Measurements from ENCODE around the gene DDX3X.

GRCh38 chrX:41344053-41344452 lies 10.1 kb downstream of the DDX3X start:
- TF ChIP-seq, protein P1, sequence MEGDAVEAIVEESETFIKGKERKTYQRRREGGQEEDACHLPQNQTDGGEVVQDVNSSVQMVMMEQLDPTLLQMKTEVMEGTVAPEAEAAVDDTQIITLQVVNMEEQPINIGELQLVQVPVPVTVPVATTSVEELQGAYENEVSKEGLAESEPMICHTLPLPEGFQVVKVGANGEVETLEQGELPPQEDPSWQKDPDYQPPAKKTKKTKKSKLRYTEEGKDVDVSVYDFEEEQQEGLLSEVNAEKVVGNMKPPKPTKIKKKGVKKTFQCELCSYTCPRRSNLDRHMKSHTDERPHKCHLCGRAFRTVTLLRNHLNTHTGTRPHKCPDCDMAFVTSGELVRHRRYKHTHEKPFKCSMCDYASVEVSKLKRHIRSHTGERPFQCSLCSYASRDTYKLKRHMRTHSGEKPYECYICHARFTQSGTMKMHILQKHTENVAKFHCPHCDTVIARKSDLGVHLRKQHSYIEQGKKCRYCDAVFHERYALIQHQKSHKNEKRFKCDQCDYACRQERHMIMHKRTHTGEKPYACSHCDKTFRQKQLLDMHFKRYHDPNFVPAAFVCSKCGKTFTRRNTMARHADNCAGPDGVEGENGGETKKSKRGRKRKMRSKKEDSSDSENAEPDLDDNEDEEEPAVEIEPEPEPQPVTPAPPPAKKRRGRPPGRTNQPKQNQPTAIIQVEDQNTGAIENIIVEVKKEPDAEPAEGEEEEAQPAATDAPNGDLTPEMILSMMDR (IDR thresholded peaks at IDR 0.05) = no peak
- no peak for TF ChIP-seq EZH2 (IDR thresholded peaks at IDR 0.05)
- no peak for TF ChIP-seq EZH2phosphoT487 (IDR thresholded peaks at IDR 0.05)

Measured in neural progenitor cell (in vitro differentiated cells).